Smooth muscle cell (in vitro differentiated cells): ENCODE measurements around the gene ZKSCAN8. TPM values are rescaled to one million over a fixed set of nuclear protein-coding genes. Genes with fewer than 3 reads are reported as not detected.

Experiments
- DNase-seq: peaks from one replicate; lab custom pipeline; 2025; ENCODE audit not compliant: unreplicated experiment; lab: John Stamatoyannopoulos, UW
- H2AFZ ChIP-seq: fragments of 200-600 bp; sonication (generic); 2 replicates; pipeline ENCODE4 v1.6.0; 2016; ENCODE audit warnings: antibody characterized with exemption, low read depth, mild to moderate bottlenecking
- H3F3A ChIP-seq: fragments of 200-600 bp; sonication (generic); 2 replicates; pipeline ENCODE4 v1.6.0; 2017; ENCODE audit warnings: antibody characterized with exemption, low read depth
- H3K27ac ChIP-seq: fragments of 200-600 bp; sonication (generic); 2 replicates; pipeline ENCODE4 v1.5.1; 2016; ENCODE audit warnings: low read depth, mild to moderate bottlenecking
- H3K27me3 ChIP-seq: fragments of 200-600 bp; sonication (generic); 2 replicates; pipeline ENCODE4 v1.6.1; 2016; ENCODE audit warnings: low read depth, mild to moderate bottlenecking
- H3K36me3 ChIP-seq: fragments of 200-600 bp; sonication (generic); 2 replicates; pipeline ENCODE4 v1.5.1; 2016; ENCODE audit warnings: low read depth
- H3K4me1 ChIP-seq: fragments of 200-600 bp; sonication (generic); 2 replicates; pipeline ENCODE4 v1.5.1; 2016; ENCODE audit warnings: low read depth
- H3K4me2 ChIP-seq: fragments of 200-600 bp; sonication (generic); 2 replicates; pipeline ENCODE4 v1.6.0; 2016; ENCODE audit warnings: mild to moderate bottlenecking
- H3K4me3 ChIP-seq: fragments of 200-600 bp; sonication (generic); 2 replicates; pipeline ENCODE4 v1.5.1; 2016; ENCODE audit warnings: mild to moderate bottlenecking
- H3K79me2 ChIP-seq: fragments of 200-600 bp; sonication (generic); 2 replicates; pipeline ENCODE4 v1.6.0; 2016; ENCODE audit warnings: low read depth, mild to moderate bottlenecking
- H3K9ac ChIP-seq: fragments of 200-600 bp; sonication (generic); 2 replicates; pipeline ENCODE4 v1.6.0; 2016; ENCODE audit warnings: low read depth
- H3K9me3 ChIP-seq: fragments of 200-600 bp; sonication (generic); replicated peaks from 2 replicates; pipeline ENCODE4 v1.5.1; 2016; ENCODE audit warnings: low read depth
- H4K20me1 ChIP-seq: fragments of 200-600 bp; sonication (generic); 2 replicates; pipeline ENCODE4 v1.6.0; 2016; ENCODE audit warnings: low read depth
- CTCF ChIP-seq: fragments of 200-600 bp; sonication (generic); IDR thresholded peaks from 2 replicates; pipeline ENCODE4 v1.5.1; 2017; ENCODE audit warnings: borderline replicate concordance, mild to moderate bottlenecking, antibody characterized with exemption; ENCODE audit not compliant: insufficient read depth, poor library complexity, severe bottlenecking
- WGBS: methylation state at CpG from one replicate; pipeline ENCODE4 v1.1.7; 2016; ENCODE audit warnings: low lambda C conversion rate; 5-methylcytosine and 5-hydroxymethylcytosine counted together
- polyA plus RNA-seq: library from polyadenylated mRNA; unstranded; fragments of >200 nt; fragmentation: Nextera tagmentation; extraction: Ambion mirVana; gene quantifications from 2 replicates; pipeline ENCODE4 v1.2.1, GENCODE V29; 2016
- total RNA-seq: library from RNA; depleted of rRNA; stranded (reverse); fragments of >200 nt; gene quantifications from 2 replicates; pipeline ENCODE4 v1.2.3, GENCODE V29; 2014

ZKSCAN8 gene
- total and polyA plus RNA-seq, 2 experiments from 2014 or later, result 4.1 to 19.9 TPM

GRCh38 chr6:28208111-28208659 is 66.5 kb downstream of the ZKSCAN8 start:
- DNase-seq, result no peak
- Histone ChIP-seq H2AFZ (peak overlapping the region; percentile 89), H3K4me3 (peak overlapping the region; percentile 54), H3K79me2 (no peaks in the 10 kb centered on the region), H3K27me3 (peaks cover 86% of the 10 kb centered on the region), H4K20me1 (no peaks in the 10 kb centered on the region), H3K27ac (no peak overlapping the region), H3F3A (no peaks in the 10 kb centered on the region), H3K36me3 (no peaks in the 10 kb centered on the region), H3K4me2 (peak overlapping the region; percentile 94), H3K4me1 (peaks cover 14% of the 10 kb centered on the region), H3K9ac (no peak overlapping the region), H3K9me3 (peaks cover 1% of the 10 kb centered on the region)
- TF ChIP-seq CTCF, result no peak
- WGBS, result 4% methylated on average over 23 of the region's 23 CpGs

Other genes with a start within 250 kb of the ZKSCAN8 start
- not detected in 2 replicates for gene OR2B2, start 229.5 kb upstream of the ZKSCAN8 start, total RNA-seq
- not detected in 2 replicates for gene OR2B2, start 229.5 kb upstream of the ZKSCAN8 start, polyA plus RNA-seq
- gene OR2B6, start 184.6 kb upstream of the ZKSCAN8 start, total RNA-seq, result not detected in 2 replicates
- gene OR2B6, start 184.6 kb upstream of the ZKSCAN8 start, polyA plus RNA-seq, result not detected in 2 replicates
- gene ZNF165, start 61.3 kb upstream of the ZKSCAN8 start, total RNA-seq, result 0.49 and 0.72 TPM in 2 replicates
- 0.29 and 0.46 TPM in 2 replicates for gene ZNF165, start 61.3 kb upstream of the ZKSCAN8 start, polyA plus RNA-seq
- gene ZSCAN16, start 17.3 kb upstream of the ZKSCAN8 start, total RNA-seq, result 0.81 and 1.1 TPM in 2 replicates
- 0.86 and 3.5 TPM in 2 replicates for gene ZSCAN16, start 17.3 kb upstream of the ZKSCAN8 start, polyA plus RNA-seq
- gene ZSCAN9, start 83.4 kb downstream of the ZKSCAN8 start, total RNA-seq, result 18.3 and 18.4 TPM in 2 replicates
- gene ZSCAN9, start 83.4 kb downstream of the ZKSCAN8 start, polyA plus RNA-seq, result 7.3 and 12.4 TPM in 2 replicates
- 4.5 and 5.1 TPM in 2 replicates for gene ZKSCAN4, start 110.4 kb downstream of the ZKSCAN8 start, total RNA-seq
- gene ZKSCAN4, start 110.4 kb downstream of the ZKSCAN8 start, polyA plus RNA-seq, result 5.2 TPM in 2 replicates
- not detected in 2 replicates for gene NKAPL, start 117.4 kb downstream of the ZKSCAN8 start, total RNA-seq
- 0.18 and 0.28 TPM in 2 replicates for gene NKAPL, start 117.4 kb downstream of the ZKSCAN8 start, polyA plus RNA-seq
- 16.1 and 22.4 TPM in 2 replicates for gene ZSCAN26, start 125.3 kb downstream of the ZKSCAN8 start, total RNA-seq
- gene ZSCAN26, start 125.3 kb downstream of the ZKSCAN8 start, polyA plus RNA-seq, result 7.0 and 10.7 TPM in 2 replicates
- gene PGBD1, start 139.7 kb downstream of the ZKSCAN8 start, total RNA-seq, result 9.2 and 15.1 TPM in 2 replicates
- 8.1 and 9.7 TPM in 2 replicates for gene PGBD1, start 139.7 kb downstream of the ZKSCAN8 start, polyA plus RNA-seq
- gene ZSCAN31, start 194.3 kb downstream of the ZKSCAN8 start, total RNA-seq, result 1.5 and 1.9 TPM in 2 replicates
- 1.1 and 6.2 TPM in 2 replicates for gene ZSCAN31, start 194.3 kb downstream of the ZKSCAN8 start, polyA plus RNA-seq
- gene ZKSCAN3, start 208.1 kb downstream of the ZKSCAN8 start, total RNA-seq, result 5.2 and 7.9 TPM in 2 replicates
- gene ZKSCAN3, start 208.1 kb downstream of the ZKSCAN8 start, polyA plus RNA-seq, result 1.7 and 3.6 TPM in 2 replicates